GM19468 (cell line): ENCODE measurements around the gene HS3ST4.

Source experiments
- ATAC-seq: cut with Tn5 transposase; IDR thresholded peaks from one replicate; pipeline ENCODE4 v1.9.1; 2021; ENCODE audit warnings: mild to moderate bottlenecking, moderate library complexity, moderate number of reproducible peaks; ENCODE audit not compliant: unreplicated experiment; ENCODE audit errors: extremely low read depth

Gene HS3ST4

GRCh38 chr16:25877103-25877502, 185.3 kb downstream of the HS3ST4 start:
- no peak for ATAC-seq

GRCh38 chr16:25886598-25886997, 194.8 kb downstream of the HS3ST4 start:
- no peak for ATAC-seq

GRCh38 chr16:25888868-25889267, 197.1 kb downstream of the HS3ST4 start:
- no peak for ATAC-seq

DNA sequence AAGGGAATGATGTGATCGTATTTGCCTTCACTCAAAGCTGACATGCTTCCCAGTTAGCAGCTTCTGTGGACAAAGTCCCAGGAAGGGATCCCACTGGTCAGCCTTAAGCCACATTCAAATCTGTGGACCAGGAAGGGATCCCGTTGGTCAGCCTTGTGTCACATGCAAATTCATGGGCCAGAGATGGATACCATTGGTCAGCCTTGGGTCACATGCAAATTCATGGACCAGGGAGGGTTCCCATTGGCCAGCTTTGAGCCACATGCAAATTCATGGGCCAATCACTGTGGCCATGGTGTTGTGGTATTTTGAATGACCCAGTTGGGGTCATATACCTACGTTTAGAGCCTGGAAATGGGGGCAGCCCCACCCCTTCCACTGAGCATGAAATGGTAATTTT, 201.6 kb downstream of the HS3ST4 start:
- ATAC-seq = no peak

DNA sequence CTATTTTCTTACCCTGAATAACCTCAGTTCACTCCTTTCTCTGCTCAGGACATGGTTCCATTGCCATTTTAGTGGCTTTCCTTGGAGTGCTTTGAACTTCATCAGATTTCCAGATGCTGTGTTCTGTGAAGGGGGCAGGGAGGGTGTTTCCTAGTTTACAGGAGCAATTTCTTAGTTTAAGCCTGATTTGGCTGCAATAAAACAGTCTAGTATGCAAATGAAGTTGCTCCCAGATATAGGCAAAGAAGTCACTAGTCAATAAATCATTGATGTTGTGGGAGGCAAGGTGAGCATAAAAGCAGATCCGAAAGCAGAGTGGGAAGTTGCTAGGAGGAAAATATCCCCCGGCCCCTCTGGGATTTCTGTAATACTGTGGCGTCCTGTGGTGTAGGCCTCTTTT, 202.3 kb downstream of the HS3ST4 start:
- ATAC-seq = no peak

GRCh38 chr16:25895380-25895779, 203.6 kb downstream of the HS3ST4 start:
- no peak for ATAC-seq

GRCh38 chr16:25896411-25896810, 204.7 kb downstream of the HS3ST4 start:
- no peak for ATAC-seq

DNA sequence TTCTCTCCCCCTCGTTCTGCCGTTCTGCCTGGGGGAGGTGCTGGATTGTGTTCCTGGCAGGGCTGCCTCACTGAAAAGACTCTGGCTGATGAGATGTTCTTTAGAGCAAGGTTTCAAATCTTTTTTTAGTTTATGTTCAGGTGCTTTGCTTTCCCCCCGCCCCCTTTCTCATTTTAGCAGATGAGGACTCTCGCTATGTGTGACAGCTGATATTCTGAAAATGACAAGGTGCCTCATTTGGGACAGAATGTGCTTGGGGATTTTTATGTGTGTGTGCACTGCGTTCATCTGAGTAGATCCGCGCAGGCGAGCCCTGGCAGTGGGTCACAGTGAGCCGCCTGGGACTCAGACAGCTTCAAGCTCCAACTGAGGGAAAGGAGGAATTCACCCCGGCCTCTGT, 205.9 kb downstream of the HS3ST4 start:
- ATAC-seq = no peak

GRCh38 chr16:25905810-25906209, 214.1 kb downstream of the HS3ST4 start:
- ATAC-seq = no peak

GRCh38 chr16:25910971-25911370, 219.2 kb downstream of the HS3ST4 start:
- ATAC-seq = no peak

DNA sequence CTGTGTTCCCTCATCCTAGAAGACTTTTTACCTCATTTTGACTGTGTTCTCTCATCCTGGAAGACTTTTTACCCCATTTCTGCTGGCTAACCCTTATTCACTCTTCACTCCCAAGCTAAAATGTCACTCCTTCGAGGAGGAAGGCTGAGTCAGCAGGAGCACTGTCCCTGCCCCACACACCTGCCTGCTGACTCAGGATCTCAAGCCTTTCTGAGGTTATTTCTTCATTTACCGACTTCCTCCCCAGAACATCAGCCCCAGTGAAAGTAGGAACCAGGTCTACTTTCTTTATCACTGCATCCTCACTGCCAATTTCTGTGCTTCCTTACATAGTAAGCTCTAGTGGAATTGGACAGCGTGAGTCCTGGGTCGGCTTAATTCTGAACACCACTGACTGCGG, 220.6 kb downstream of the HS3ST4 start:
- no peak for ATAC-seq

- ATAC-seq = no peak
These were observed 222.7 kb downstream of the HS3ST4 start for GRCh38 chr16:25914357-25914962.

- ATAC-seq = no peak
These were observed 224.3 kb downstream of the HS3ST4 start for GRCh38 chr16:25916037-25916436.

DNA sequence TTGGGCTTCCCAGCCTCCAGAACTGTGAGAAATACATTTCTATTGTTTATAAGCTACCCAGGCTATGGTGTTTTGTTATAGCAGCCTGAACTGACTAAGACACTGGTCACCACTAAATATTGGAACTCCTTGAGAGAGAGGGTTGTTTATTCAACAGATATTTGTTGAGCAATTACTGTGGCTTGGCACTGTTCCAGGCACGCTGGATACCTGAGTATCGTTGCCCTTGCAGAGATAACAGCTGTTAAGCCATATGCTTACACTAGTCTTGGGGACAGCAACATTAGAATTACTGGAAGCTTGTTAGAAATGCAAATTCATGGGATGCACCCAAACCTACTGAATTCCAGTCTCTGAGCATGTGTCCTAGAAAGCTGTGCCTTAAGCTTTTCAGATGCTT, 230.7 kb downstream of the HS3ST4 start:
- ATAC-seq = no peak

- ATAC-seq = no peak
These were observed 233.7 kb downstream of the HS3ST4 start for GRCh38 chr16:25925421-25925820.

DNA sequence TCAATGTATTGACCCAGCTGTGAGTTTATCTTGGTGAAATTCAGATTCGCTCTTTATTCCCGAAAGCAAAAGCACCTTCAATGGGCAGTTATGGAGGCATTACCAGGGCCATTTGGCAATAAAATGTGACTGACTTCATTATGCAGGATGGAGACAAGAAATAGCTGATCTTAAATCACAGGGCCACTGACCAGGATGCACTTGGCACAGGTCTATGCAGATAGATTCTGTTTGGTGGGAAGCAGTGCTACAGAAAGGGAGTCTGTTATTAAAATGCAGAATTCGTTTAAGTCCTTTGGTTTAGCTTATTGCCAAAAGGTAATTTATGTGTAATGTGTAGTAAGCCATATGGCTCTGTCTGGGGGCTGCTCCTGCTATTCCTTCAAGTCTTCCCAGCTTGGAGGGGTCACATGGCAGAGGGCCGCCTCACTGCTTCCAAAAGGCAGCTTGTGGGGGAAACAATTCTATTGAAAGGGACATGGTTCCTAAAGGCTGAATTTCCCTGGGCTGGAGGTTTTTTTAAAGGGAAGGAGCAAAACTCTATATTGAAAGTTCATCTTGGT, 239.8 kb downstream of the HS3ST4 start:
- ATAC-seq = no peak

DNA sequence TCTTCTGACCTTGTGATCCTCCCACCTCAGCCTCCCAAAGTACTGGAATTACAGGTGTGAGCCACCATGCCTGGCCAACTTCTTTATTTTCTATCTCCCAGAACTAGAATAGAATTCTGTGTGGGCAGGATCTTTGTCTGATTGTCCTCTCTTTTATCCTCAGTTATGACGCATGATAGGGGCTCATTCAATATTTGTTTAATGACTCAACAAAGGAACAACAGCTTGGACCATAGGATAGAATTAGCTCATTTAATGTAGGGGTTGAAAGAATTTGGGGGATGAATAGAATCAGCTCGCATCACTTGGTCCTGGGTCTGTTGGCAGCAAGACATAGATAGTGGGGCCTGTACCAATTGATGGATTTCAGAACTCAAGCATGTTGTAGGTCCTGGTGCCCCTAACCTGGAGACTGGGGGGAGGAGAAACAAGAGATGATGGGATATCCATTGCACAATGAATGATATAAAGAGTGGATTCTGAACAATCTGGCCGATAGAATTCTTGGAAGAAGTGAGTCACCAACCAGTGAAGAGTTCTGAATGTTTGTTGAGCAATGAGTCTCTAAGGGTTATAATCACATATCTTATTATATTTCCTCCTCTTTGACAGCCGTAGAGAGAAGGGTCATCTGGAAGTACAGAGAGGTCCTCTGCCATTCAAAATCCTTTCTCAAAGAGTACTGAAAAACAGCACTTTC, 250.2 kb downstream of the HS3ST4 start:
- no peak for ATAC-seq

DNA sequence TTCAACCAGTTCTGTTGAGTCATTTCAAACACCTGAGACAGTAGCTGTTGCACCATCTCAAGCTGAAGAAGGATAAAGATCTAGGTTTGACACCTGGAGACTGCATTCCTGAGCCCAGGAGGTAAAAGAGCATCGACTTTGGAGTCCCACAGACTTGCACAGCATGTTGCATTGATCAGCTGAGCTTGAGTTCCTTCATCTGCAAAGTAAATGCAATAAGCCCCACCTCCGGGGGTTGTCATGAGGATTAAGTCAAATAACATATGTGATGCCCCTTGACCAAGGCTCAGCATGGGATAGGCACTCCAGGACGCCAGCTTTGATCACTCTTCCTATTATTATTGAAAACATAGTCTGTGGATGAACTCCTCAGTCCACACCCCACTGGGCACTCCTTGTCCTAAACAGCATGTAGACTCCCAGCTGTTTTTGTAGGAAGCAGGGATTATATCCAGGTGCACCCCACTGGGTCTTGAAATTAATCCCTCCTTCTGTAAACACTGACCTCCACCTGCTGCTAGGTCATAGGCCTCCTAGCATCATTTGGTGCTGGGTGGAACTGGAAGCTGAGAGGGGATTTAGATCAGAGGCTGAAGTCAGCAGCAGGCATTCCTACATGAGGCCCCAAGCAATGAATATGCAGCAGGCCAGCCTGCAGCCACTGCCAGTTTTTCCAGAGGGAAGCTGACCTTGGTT, 259.0 kb downstream of the HS3ST4 start:
- no peak for ATAC-seq

- ATAC-seq = no peak
These were observed 260.2 kb downstream of the HS3ST4 start for GRCh38 chr16:25951999-25952398.

- ATAC-seq = no peak
These were observed 261.2 kb downstream of the HS3ST4 start for GRCh38 chr16:25952983-25953382.

- no peak for ATAC-seq
These were observed 265.9 kb downstream of the HS3ST4 start for GRCh38 chr16:25957707-25958106.
